ENCODE measurements around the gene SFT2D2.

Gene SFT2D2

DNA sequence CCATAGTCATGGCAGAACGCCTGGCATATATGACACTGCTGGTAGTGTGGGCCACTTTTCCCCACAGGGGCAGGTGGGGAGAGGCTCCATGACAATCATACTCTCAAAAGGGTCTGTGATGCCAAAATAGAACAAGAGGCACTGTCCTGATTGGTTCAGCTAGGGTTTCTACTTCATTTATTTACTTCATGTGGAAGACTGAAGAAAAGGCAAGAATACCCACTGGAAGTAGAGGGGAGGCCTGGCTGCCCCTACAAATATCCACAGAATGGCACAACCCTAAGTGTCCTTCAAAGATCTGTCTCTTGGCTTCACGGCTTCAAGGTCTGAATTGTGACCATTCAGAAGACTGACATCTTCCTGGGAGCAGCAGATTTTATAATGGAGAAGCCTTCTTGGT is 4.5 kb upstream of the SFT2D2 start:
- DNase-seq (ENCODE audit: insufficient read length, low spot score) (no peak), FAIRE-seq (no peak)

DNA sequence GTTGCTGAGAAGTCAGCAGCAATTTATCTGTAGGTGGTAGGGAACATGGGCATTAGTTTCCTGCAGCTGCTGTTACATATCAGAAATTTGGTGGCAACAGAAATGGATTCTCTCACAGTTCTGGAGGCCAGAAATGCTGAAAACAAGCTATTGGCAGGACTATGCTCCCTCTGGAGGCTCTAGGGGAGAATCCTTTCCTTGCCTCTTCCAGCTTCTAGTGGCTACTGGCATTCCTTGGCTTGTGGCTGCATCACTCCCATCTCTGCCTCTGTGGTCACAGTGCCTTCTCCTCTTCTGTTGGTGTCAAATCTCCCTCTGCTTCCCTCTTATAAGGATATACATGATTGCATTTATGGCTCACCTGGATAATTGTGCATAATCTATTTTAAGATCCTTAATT is 2.5 kb upstream of the SFT2D2 start:
- FAIRE-seq = no peak
- no peak for DNase-seq (ENCODE audit: insufficient read length, low spot score)

- DNase-seq (ENCODE audit: insufficient read length, low spot score) (no peak), FAIRE-seq (no peak)
Measured at GRCh38 chr1:168223681-168224540, 1.9 kb upstream of the SFT2D2 start.

DNA sequence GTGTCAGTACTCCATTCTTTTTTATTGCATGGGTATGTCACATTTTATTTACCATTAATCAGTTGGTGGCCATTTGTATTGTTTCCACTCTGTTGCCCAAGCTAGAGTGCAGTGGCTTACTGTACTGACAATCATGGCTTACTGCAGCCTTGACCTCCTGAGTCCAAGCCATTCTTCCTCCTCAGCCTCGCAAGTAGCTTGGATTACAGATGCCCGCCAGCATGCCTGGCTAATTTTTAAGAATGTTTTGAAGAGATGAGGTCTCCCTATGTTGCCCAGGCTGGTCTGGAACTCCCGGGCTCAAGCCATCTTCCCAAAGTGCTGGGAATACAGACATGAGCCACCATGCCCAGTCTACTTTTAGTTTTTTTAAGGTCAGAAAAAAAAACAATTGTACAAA is 813 bp upstream of the SFT2D2 start:
- DNase-seq (ENCODE audit: insufficient read length, low spot score) (no peak), FAIRE-seq (no peak)

DNA sequence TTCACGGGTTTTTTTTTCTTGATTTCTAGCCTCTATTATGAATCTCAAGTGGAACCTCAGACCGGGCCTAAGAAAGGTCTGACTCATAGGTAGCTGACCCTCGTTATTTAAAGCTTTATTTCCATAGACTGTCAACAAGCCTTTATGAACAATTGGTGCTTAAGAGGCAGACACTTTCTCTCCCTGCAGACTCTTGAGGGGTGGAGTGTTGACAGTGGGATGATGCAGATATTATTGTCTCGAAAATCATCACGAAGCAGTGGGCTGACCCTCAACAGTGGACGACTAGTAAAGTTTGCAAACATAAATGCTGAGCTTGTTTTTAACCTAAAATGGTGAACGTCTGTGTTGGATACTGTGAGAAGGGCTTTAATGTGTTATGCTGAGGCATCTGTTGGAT is 1.8 kb downstream of the SFT2D2 start:
- FAIRE-seq (peak; percentile 28), DNase-seq (ENCODE audit: insufficient read length, low spot score) (no peak)

- DNase-seq (ENCODE audit: insufficient read length, low spot score) (no peak), FAIRE-seq (no peak)
Measured at GRCh38 chr1:168229893-168230292, 4.1 kb downstream of the SFT2D2 start.

GRCh38 chr1:168230709-168231108 is 4.9 kb downstream of the SFT2D2 start:
- DNase-seq (ENCODE audit: insufficient read length, low spot score) = no peak
- no peak for FAIRE-seq

GRCh38 chr1:168234846-168235547 is 9.2 kb downstream of the SFT2D2 start:
- no peak for FAIRE-seq
- peak; percentile 36 for DNase-seq (ENCODE audit: insufficient read length, low spot score)

- FAIRE-seq (no peak), DNase-seq (ENCODE audit: insufficient read length, low spot score) (no peak)
Measured at GRCh38 chr1:168235548-168235885, 9.7 kb downstream of the SFT2D2 start.

- DNase-seq (ENCODE audit: insufficient read length, low spot score) (no peak), FAIRE-seq (no peak)
Measured at GRCh38 chr1:168235937-168236336, 10.1 kb downstream of the SFT2D2 start.

DNA sequence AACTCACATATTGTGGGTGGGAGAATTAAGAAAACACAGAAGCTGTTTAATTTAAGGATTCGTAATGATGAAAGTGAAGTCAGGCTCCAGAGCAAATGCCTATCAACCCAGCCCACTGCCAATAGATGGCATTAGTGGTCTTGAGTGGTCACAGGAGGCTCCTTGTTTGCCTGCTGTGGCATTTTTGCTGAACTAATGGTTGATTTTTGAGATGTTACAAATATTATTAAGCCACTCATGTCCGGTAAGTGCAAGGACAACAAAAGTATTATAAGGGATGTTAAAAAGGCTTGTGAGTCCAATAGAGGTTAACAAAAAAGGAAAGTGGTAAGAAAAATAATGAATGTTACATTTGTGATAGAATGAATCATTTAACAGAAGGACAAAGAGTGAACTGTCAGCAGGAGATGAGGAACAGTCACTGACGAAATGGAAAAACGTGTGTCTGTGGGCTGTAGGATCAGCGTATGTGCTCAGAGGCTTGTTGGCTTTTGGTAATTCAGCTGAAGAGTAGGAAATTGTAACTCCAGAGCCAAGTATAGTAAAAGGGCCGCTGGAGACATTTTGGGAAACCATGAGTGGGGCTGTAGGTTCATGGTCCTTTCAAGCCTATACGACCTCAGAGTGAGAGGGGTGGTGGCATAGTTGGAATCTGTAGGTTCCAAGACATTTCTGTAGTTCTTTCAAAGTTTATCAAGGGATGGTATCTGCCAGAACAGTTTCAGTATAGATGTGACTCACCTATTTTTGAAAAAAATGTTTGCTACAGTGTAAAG is 11.2 kb downstream of the SFT2D2 start:
- DNase-seq (ENCODE audit: insufficient read length, low spot score) (no peak), FAIRE-seq (no peak)

- FAIRE-seq = no peak
- no peak for DNase-seq (ENCODE audit: insufficient read length, low spot score)
Measured at GRCh38 chr1:168243198-168243597, 17.4 kb downstream of the SFT2D2 start.

GRCh38 chr1:168243636-168244212 is 17.9 kb downstream of the SFT2D2 start:
- FAIRE-seq (no peak), DNase-seq (ENCODE audit: insufficient read length, low spot score) (no peak)

- no peak for FAIRE-seq
- DNase-seq (ENCODE audit: insufficient read length, low spot score) = no peak
Measured at GRCh38 chr1:168245042-168245441, 19.2 kb downstream of the SFT2D2 start.

GRCh38 chr1:168246506-168246905 is 20.7 kb downstream of the SFT2D2 start:
- DNase-seq (ENCODE audit: insufficient read length, low spot score) (no peak), FAIRE-seq (no peak)

- FAIRE-seq (peak; percentile 60), DNase-seq (ENCODE audit: insufficient read length, low spot score) (no peak)
Measured at GRCh38 chr1:168252204-168252733, 26.5 kb downstream of the SFT2D2 start.

DNA sequence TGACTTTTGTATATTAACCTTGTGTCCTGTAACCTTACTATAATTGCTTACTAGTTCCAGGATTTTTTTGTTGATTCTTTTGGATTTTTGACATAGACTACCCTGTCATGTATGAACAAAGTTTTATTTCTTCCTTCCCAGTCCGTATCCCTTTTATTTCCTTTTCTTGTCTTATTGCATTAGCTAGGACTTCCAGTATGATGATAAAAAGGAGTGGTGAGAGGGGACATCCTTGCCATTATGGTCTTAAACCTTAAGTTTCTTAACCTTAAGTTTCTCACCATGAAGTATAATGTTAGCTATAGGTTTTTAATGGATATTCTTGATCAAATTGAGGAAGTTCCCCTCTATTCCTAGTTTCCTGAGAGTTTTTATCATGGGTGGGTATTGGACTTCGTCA is 30.4 kb downstream of the SFT2D2 start:
- DNase-seq (ENCODE audit: insufficient read length, low spot score) (no peak), FAIRE-seq (no peak)

GRCh38 chr1:168257397-168257796 is 31.6 kb downstream of the SFT2D2 start:
- no peak for DNase-seq (ENCODE audit: insufficient read length, low spot score)
- no peak for FAIRE-seq

DNA sequence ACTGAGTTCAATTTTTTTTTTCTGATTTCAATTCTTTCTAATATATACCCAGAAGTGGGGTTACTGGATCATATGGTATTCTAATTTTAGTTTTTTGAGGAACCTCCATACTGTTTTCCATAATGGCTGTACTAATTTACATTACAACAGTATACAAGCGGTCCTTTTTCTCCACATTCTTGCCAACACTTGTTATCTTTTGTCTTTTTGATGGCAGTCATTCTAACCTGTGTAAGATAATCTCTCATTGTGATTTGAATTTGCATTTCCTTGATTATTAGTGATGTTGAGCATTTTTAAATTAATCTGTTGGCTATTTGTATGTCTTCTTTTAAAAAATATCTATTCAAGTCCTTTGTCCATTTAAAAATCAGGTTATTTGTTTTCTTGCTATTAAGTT is 33.8 kb downstream of the SFT2D2 start:
- FAIRE-seq (no peak), DNase-seq (ENCODE audit: insufficient read length, low spot score) (no peak)

GRCh38 chr1:168260393-168260792 is 34.6 kb downstream of the SFT2D2 start:
- no peak for FAIRE-seq
- no peak for DNase-seq (ENCODE audit: insufficient read length, low spot score)

- DNase-seq (ENCODE audit: insufficient read length, low spot score) = no peak
- FAIRE-seq = no peak
Measured at GRCh38 chr1:168261390-168261789, 35.6 kb downstream of the SFT2D2 start.

All from GM19239 (cell line).